ENCODE measurements around the gene FNBP1L. TPM values are rescaled to one million over a fixed set of nuclear protein-coding genes. Genes with fewer than 3 reads are reported as not detected.
"Not testable (repeated sequence)": the region's sequence is repeated elsewhere in the genome, so short reads cannot be mapped to it uniquely, and the experiment has no call there.

Gene FNBP1L
- total and polyA plus RNA-seq, 2 experiments from 2014 or later = 19.1 to 22.4 TPM

GRCh38 chr1:93585059-93585966 is 137.4 kb downstream of the FNBP1L start:
- Histone ChIP-seq H3K36me3 (ENCODE audit: low read depth) (peaks cover 90% of the 10 kb centered on the region), H3K27ac (peak overlapping the region; percentile 61)
- TF ChIP-seq EZH2 (IDR thresholded peaks at IDR 0.05; ENCODE audit: insufficient read depth, poor library complexity, severe bottlenecking) (no peak), EZH2phosphoT487 (IDR thresholded peaks at IDR 0.05; ENCODE audit: insufficient read depth, low read depth) (no peak)

DNA sequence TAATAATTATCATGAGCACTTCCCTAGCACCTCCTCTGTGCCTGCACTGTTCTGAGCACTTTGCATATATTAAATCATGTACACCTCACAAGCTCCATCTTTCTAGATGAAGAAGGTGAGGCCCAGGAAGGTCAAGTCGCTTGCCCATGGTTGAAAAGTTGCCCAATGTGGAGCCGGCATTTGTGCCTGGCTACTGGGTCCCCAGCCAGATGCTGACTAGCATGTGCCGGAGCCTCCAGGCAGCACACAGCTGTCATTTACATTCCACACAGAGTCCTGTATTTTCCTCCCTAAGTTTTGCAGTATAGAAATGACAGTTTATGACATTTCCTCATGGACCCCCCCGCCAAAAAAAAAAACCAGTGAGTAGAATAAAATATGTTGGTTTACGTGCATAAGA is 139.4 kb downstream of the FNBP1L start:
- DNase-seq = no peak
- no peak overlapping the region for H3K4me2 ChIP-seq (ENCODE audit: unreplicated experiment)
- peaks cover 100% of the 10 kb centered on the region for H3K79me2 ChIP-seq (ENCODE audit: insufficient read depth)
- in situ Hi-C loops (cut with MboI) = no loop called here
- no peak for TF ChIP-seq EZH2phosphoT487 (IDR thresholded peaks at IDR 0.05; ENCODE audit: insufficient read depth, low read depth)
- TF ChIP-seq EZH2 (IDR thresholded peaks at IDR 0.05; ENCODE audit: insufficient read depth, poor library complexity, severe bottlenecking) = no peak
- H3K27ac ChIP-seq = no peak overlapping the region
- peaks cover 6% of the 10 kb centered on the region; the same call in 1 of the 2 replicates for H4K20me1 ChIP-seq (ENCODE audit: insufficient read depth)
- WGBS, 2 experiments (ENCODE audit: low coverage in 1 of 2, low lambda C conversion rate in 2 of 2, missing lambda C conversion rate in 2 of 2) = 69 to 74% methylated on average over 5 of the region's 5 CpGs
- no peak overlapping the region for H2AFZ ChIP-seq
- no peaks in the 10 kb centered on the region for H3K9me3 ChIP-seq (ENCODE audit: low read depth)
- peaks cover 89% of the 10 kb centered on the region for H3K36me3 ChIP-seq (ENCODE audit: low read depth)
- no peak overlapping the region for H3K4me3 ChIP-seq
- H3K4me1 ChIP-seq (ENCODE audit: insufficient read depth) = peaks cover 27% of the 10 kb centered on the region
- no peaks in the 10 kb centered on the region for H3K9me2 ChIP-seq (ENCODE audit: insufficient read depth)
- no peak overlapping the region for H3K9ac ChIP-seq
- peaks cover 77% of the 10 kb centered on the region for H3F3A ChIP-seq (ENCODE audit: insufficient read depth)
- no peaks in the 10 kb centered on the region for H3K27me3 ChIP-seq (replicated peaks; ENCODE audit: insufficient read depth)

More at GRCh38 chr1:93585059-93585966, 137.4 kb downstream of the FNBP1L start:
- no peaks in the 10 kb centered on the region for H3K9me2 ChIP-seq (ENCODE audit: insufficient read depth)
- no peak overlapping the region for H3K4me2 ChIP-seq (ENCODE audit: unreplicated experiment)
- peaks cover 98% of the 10 kb centered on the region for H3K79me2 ChIP-seq (ENCODE audit: insufficient read depth)
- H2AFZ ChIP-seq = no peak overlapping the region
- no peaks in the 10 kb centered on the region for H3K9me3 ChIP-seq (ENCODE audit: low read depth)
- peaks cover 76% of the 10 kb centered on the region for H3F3A ChIP-seq (ENCODE audit: insufficient read depth)
- peak overlapping the region; percentile 17 for H3K9ac ChIP-seq
- no peaks in the 10 kb centered on the region for H3K27me3 ChIP-seq (replicated peaks; ENCODE audit: insufficient read depth)
- H3K4me1 ChIP-seq (ENCODE audit: insufficient read depth) = peaks cover 25% of the 10 kb centered on the region
- DNase-seq = peak; percentile 70
- H4K20me1 ChIP-seq (ENCODE audit: insufficient read depth) = 0 out of 2 replicates have a peak, but pooled peaks cover under 1% of the 10 kb centered on the region
- WGBS, 2 experiments (ENCODE audit: low coverage in 1 of 2, low lambda C conversion rate in 2 of 2, missing lambda C conversion rate in 2 of 2) = 63 to 69% methylated on average over 13 of the region's 13 CpGs
- in situ Hi-C loops (cut with MboI) = no loop called here
- no peak overlapping the region for H3K4me3 ChIP-seq

- Histone ChIP-seq H3K79me2 (ENCODE audit: insufficient read depth) (peaks cover 100% of the 10 kb centered on the region), H3K4me2 (ENCODE audit: unreplicated experiment) (no peak overlapping the region), H2AFZ (no peak overlapping the region), H3K4me3 (no peak overlapping the region), H3K36me3 (ENCODE audit: low read depth) (peaks cover 82% of the 10 kb centered on the region), H3K4me1 (ENCODE audit: insufficient read depth) (peaks cover 27% of the 10 kb centered on the region), H3K9me3 (ENCODE audit: low read depth) (no peaks in the 10 kb centered on the region), H3K9ac (no peak overlapping the region), H3K9me2 (ENCODE audit: insufficient read depth) (no peaks in the 10 kb centered on the region), H3K27ac (no peak overlapping the region), H3F3A (ENCODE audit: insufficient read depth) (peaks cover 76% of the 10 kb centered on the region), H3K27me3 (replicated peaks; ENCODE audit: insufficient read depth) (no peaks in the 10 kb centered on the region), H4K20me1 (ENCODE audit: insufficient read depth) (peaks cover 6% of the 10 kb centered on the region; the same call in 1 of the 2 replicates)
- in situ Hi-C loops (cut with MboI) = no loop called here
- WGBS, 2 experiments (ENCODE audit: low coverage in 1 of 2, low lambda C conversion rate in 2 of 2, missing lambda C conversion rate in 2 of 2) = 72 to 73% methylated on average over 6 of the region's 6 CpGs
- no peak for TF ChIP-seq EZH2phosphoT487 (IDR thresholded peaks at IDR 0.05; ENCODE audit: insufficient read depth, low read depth)
- peak; percentile 37 for DNase-seq
Measured at GRCh38 chr1:93588206-93588605, 140.3 kb downstream of the FNBP1L start.

- WGBS, 2 experiments (ENCODE audit: low coverage in 1 of 2, low lambda C conversion rate in 2 of 2, missing lambda C conversion rate in 2 of 2) = 97% methylated on average over 20 of the region's 20 CpGs
- Histone ChIP-seq H4K20me1 (ENCODE audit: insufficient read depth) (peaks cover 6% of the 10 kb centered on the region; the same call in 1 of the 2 replicates), H3K27me3 (replicated peaks; ENCODE audit: insufficient read depth) (no peaks in the 10 kb centered on the region), H3F3A (ENCODE audit: insufficient read depth) (peaks cover 70% of the 10 kb centered on the region), H3K4me2 (ENCODE audit: unreplicated experiment) (no peak overlapping the region), H3K9me2 (ENCODE audit: insufficient read depth) (no peaks in the 10 kb centered on the region), H3K27ac (no peak overlapping the region), H3K4me1 (ENCODE audit: insufficient read depth) (peaks cover 32% of the 10 kb centered on the region), H3K9me3 (ENCODE audit: low read depth) (no peaks in the 10 kb centered on the region), H3K36me3 (ENCODE audit: low read depth) (peaks cover 77% of the 10 kb centered on the region), H3K9ac (no peak overlapping the region), H2AFZ (no peak overlapping the region), H3K79me2 (ENCODE audit: insufficient read depth) (peaks cover 100% of the 10 kb centered on the region), H3K4me3 (no peak overlapping the region)
- TF ChIP-seq EZH2phosphoT487 (IDR thresholded peaks at IDR 0.05; ENCODE audit: insufficient read depth, low read depth) (no peak), EZH2 (IDR thresholded peaks at IDR 0.05; ENCODE audit: insufficient read depth, poor library complexity, severe bottlenecking) (no peak)
- no peak for DNase-seq
- in situ Hi-C loops (cut with MboI) = no loop called here
Measured at GRCh38 chr1:93588955-93589354, 141.0 kb downstream of the FNBP1L start.

DNA sequence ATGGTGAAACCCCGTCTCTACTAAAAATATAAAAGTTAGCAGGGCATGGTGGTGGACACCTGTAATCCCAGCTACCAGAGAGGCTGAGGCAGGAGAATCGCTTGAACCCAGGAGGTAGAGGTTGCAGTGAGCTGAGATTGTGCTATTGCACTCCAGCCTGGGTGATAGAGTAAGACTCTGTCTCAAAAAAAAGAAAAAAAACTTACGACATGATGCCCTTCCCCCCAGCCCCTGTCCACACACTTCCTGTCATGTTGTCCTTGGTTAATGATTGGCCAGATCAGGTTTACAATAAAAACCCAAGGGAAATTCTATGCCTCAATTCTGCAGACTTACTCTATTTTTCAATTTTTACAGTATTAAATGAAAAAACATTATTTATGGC is 143.4 kb downstream of the FNBP1L start:
- H3K9me2 ChIP-seq (ENCODE audit: insufficient read depth); in situ Hi-C loops (cut with MboI); H3K4me2 ChIP-seq (ENCODE audit: unreplicated experiment); H3K4me3 ChIP-seq; H3K27me3 ChIP-seq (replicated peaks; ENCODE audit: insufficient read depth); H3K9ac ChIP-seq; H3K9me3 ChIP-seq (ENCODE audit: low read depth); H2AFZ ChIP-seq; DNase-seq: not testable (repeated sequence)
- Histone ChIP-seq H3K79me2 (ENCODE audit: insufficient read depth) (peaks cover 100% of the 10 kb centered on the region), H3K27ac (0 out of 2 replicates have a peak overlapping the region, but pooled peaks have one; percentile 5), H3K4me1 (ENCODE audit: insufficient read depth) (peaks cover 41% of the 10 kb centered on the region), H3F3A (ENCODE audit: insufficient read depth) (peaks cover 65% of the 10 kb centered on the region), H3K36me3 (ENCODE audit: low read depth) (peaks cover 57% of the 10 kb centered on the region), H4K20me1 (ENCODE audit: insufficient read depth) (peaks cover 20% of the 10 kb centered on the region)
- WGBS, 2 experiments (ENCODE audit: low coverage in 1 of 2, low lambda C conversion rate in 2 of 2, missing lambda C conversion rate in 2 of 2) = 93 to 96% methylated on average over 3 of the region's 3 CpGs

Data from GM23248 (cell line).